ENCODE results near the gene PRICKLE4. TPM values are rescaled to one million over a fixed set of nuclear protein-coding genes. Genes with fewer than 3 reads are reported as not detected.

PRICKLE4 gene
- total and polyA plus RNA-seq, 2 donors (not counting 1 experiment from before 2014, with no cell fraction given), result 0.60 TPM; not detected in 1

DNA sequence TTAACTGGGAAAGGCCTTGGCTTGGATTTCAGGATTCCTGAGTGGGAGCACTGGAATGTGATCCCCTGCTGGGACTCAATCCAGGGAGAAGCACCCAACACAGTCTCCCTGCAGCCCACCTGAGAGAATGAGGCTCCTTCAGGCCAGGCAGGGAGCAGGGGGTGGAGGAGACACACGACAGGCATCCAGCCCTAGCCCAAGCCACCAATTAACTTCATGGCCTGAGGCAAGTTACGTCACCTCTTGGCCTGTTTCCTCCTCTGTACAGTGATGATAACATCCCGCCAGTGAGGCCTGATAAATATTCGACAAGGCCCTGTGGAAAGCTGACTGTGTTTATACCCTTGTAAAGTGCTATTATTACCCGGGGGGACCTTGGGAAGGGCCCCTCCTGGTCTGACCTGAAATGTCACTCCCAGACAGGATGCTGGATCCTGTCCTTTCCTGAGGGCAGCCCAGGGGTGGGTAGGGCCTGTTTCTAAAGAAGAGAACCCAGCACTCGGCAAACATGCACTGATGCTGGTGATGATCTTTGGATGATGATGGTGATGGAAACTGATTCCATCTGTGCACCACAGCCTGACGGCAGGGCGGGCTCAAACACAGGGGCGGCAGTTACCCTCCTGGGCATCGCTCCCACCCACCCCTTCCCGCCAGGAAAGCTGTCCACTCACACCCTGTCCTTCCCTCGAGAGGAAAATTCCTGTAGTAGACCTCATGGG, 13.3 kb upstream of the PRICKLE4 start:
- CTCF ChIA-PET, result no interaction called here
- Histone ChIP-seq H3K9ac (ENCODE audit: low read length) (no peak overlapping the region), H3K4me3 (ENCODE audit: control extremely low read depth in 1 of 5, extremely low read depth in 1 of 5, insufficient read depth in 1 of 5, low read depth in 2 of 5, low read length in 4 of 5) (no peak overlapping the region), H3K4me1 (ENCODE audit: control insufficient read depth in 2 of 2, insufficient read depth in 2 of 2, low read length in 2 of 2) (no peaks in the 10 kb centered on the region), H4K20me1 (ENCODE audit: control insufficient read depth, insufficient read depth, low read length, poor library complexity, severe bottlenecking) (no peaks in the 10 kb centered on the region), H3K9me3 (ENCODE audit: control extremely low read depth in 1 of 3, control insufficient read depth in 2 of 3, insufficient read depth in 1 of 3, low read length in 2 of 3) (no peaks in the 10 kb centered on the region), H3K4me2 (replicated peaks; ENCODE audit: low read depth, low read length, poor library complexity, severe bottlenecking) (no peak overlapping the region), H3K27me3 (replicated peaks in 1 of 4; ENCODE audit: control extremely low read depth in 1 of 4, control insufficient read depth in 3 of 4, insufficient read depth in 4 of 4, low read length in 3 of 4) (peaks cover 0 to 3% (median 0%) of the 10 kb centered on the region in 4 experiments), H3K27ac (ENCODE audit: low read length in 2 of 2) (no peak overlapping the region), H2AFZ (ENCODE audit: insufficient read depth, low read depth, low read length, poor library complexity, severe bottlenecking) (no peak overlapping the region), H3K79me2 (ENCODE audit: control insufficient read depth, insufficient read depth, low read length) (no peaks in the 10 kb centered on the region), H3K36me3 (replicated peaks in 1 of 2; ENCODE audit: control extremely low read depth in 1 of 2, control insufficient read depth in 1 of 2, extremely low read depth in 1 of 2, insufficient read depth in 2 of 2, low read length in 1 of 2) (peaks cover 0 to 15% of the 10 kb centered on the region in 2 experiments)
- POLR2A ChIA-PET, result no interaction called here
- 69% methylated on average over 8 of the region's 12 CpGs for WGBS (ENCODE audit: insufficient coverage)
- intact Hi-C loops (cut with micrococcal nuclease), result no loop called here
- ATAC-seq (ENCODE audit: low read depth), result no peak
- Mint-ChIP-seq H3K9me3 (ENCODE audit: insufficient read depth) (no peaks in the 10 kb centered on the region), H3K27me3 (peaks cover 3% of the 10 kb centered on the region), H3K27ac (no peak overlapping the region), H3K4me3 (no peak overlapping the region), H3K4me1 (no peaks in the 10 kb centered on the region)
- TF ChIP-seq CTCF (IDR thresholded peaks at IDR 0.05), result no peak
- TF ChIP-seq EZH2 (IDR thresholded peaks at IDR 0.05; ENCODE audit: borderline replicate concordance, insufficient read depth, low read depth, low read length, poor library complexity, severe bottlenecking), result no peak
- DNase-seq, result no peak

DNA sequence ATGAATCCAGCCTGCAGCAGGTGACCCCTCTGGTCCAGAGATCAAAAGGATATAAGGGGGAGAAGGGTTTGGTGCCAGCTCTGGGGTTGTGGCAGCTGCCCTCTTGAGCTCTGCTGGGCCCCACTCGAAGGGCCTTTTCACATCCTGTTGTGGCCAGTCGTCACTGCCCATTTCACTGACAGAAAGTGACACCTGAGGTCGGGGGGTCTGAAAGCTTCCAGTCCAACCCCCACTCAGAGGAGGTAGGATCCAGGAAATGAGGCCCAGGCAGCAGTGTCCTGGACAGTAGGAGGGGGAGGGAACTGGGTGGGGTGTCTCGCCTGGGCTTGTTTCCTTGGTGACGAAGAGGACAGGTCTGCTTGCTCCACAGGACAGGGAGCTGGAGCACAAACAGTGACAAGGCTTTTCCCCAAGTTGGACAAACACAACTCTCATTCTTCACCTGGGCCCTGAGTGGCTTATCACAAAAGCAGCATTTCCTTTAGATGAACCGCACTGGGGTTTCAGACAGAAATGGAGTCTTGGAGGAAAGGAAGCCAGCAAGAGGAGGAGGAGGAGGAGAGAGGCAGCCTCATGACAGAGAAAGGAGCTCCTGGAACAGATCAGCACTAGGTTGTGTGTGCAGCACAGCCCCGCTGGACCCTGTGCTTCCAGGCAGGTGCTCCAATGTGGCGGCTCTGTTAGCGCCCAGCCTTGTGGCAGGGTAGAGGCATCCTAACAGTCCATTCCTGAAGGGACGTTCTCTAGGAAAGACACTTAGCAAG, 11.9 kb upstream of the PRICKLE4 start:
- H3K79me2 ChIP-seq (ENCODE audit: control insufficient read depth, insufficient read depth, low read length), result no peaks in the 10 kb centered on the region
- POLR2A ChIA-PET, result interaction anchor here (1.0 kb wide), 1 partner anchor 784 kb away, joined by 4 read pairs; no protein-coding TSS in a partner anchor

More for the DNA sequence above, 11.9 kb upstream of the PRICKLE4 start:
- DNase-seq (no peak), ATAC-seq (ENCODE audit: low read depth) (no peak)
- no peak overlapping the region for H2AFZ ChIP-seq (ENCODE audit: insufficient read depth, low read depth, low read length, poor library complexity, severe bottlenecking)
- H3K4me3 ChIP-seq (ENCODE audit: control extremely low read depth in 1 of 5, extremely low read depth in 1 of 5, insufficient read depth in 1 of 5, low read depth in 2 of 5, low read length in 4 of 5), result no peak overlapping the region
- H3K9ac ChIP-seq (ENCODE audit: low read length), result no peak overlapping the region
- Mint-ChIP-seq H3K27ac (no peak overlapping the region), H3K27me3 (no peaks in the 10 kb centered on the region), H3K9me3 (ENCODE audit: insufficient read depth) (no peaks in the 10 kb centered on the region), H3K4me3 (no peak overlapping the region), H3K4me1 (no peaks in the 10 kb centered on the region)
- peaks cover 0 to 21% of the 10 kb centered on the region in 2 experiments for H3K36me3 ChIP-seq (replicated peaks in 1 of 2; ENCODE audit: control extremely low read depth in 1 of 2, control insufficient read depth in 1 of 2, extremely low read depth in 1 of 2, insufficient read depth in 2 of 2, low read length in 1 of 2)
- no peak overlapping the region for H3K27ac ChIP-seq (ENCODE audit: low read length in 2 of 2)
- H3K27me3 ChIP-seq (replicated peaks in 1 of 4; ENCODE audit: control extremely low read depth in 1 of 4, control insufficient read depth in 3 of 4, insufficient read depth in 4 of 4, low read length in 3 of 4), result no peaks in the 10 kb centered on the region
- H3K4me2 ChIP-seq (replicated peaks; ENCODE audit: low read depth, low read length, poor library complexity, severe bottlenecking), result no peak overlapping the region
- CTCF ChIA-PET, result interaction anchor here (0.6 kb wide), 1 partner anchor 263 kb away, joined by 4 read pairs; no protein-coding TSS in a partner anchor
- no peaks in the 10 kb centered on the region for H3K4me1 ChIP-seq (ENCODE audit: control insufficient read depth in 2 of 2, insufficient read depth in 2 of 2, low read length in 2 of 2)
- whole genome bisulfite sequencing (ENCODE audit: insufficient coverage), result 35% methylated on average over 2 of the region's 10 CpGs
- H3K9me3 ChIP-seq (ENCODE audit: control extremely low read depth in 1 of 3, control insufficient read depth in 2 of 3, insufficient read depth in 1 of 3, low read length in 2 of 3), result no peaks in the 10 kb centered on the region
- no peak for TF ChIP-seq EZH2 (IDR thresholded peaks at IDR 0.05; ENCODE audit: borderline replicate concordance, insufficient read depth, low read depth, low read length, poor library complexity, severe bottlenecking)
- TF ChIP-seq CTCF (IDR thresholded peaks at IDR 0.05), result no peak
- intact Hi-C loops (cut with micrococcal nuclease), result no loop called here
- H4K20me1 ChIP-seq (ENCODE audit: control insufficient read depth, insufficient read depth, low read length, poor library complexity, severe bottlenecking), result no peaks in the 10 kb centered on the region

Measured in B cell (primary cell).